ENCODE data around the gene OPCML. TPM values are rescaled to one million over a fixed set of nuclear protein-coding genes. Genes with fewer than 3 reads are reported as not detected.

The OPCML gene
- total RNA-seq, 1 donor: not detected

DNA sequence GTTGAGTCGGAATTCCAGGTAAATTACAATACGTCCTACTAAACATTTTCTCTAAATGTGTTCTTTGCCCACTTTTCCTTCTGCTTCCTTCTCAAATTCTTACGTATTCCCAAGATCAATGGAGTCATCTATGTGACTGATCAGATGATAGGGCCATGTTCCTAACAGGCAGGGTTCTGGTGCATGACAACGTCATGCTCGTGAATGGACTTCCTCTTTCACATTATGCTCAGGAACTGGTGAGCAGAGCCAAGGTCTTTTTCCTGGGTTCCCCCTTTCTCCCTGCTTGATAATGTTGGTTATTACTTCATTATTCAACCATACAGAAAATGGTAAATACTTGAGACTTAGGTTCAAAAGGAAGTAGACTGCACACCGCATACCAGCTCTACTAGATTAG lies 789.4 kb downstream of the OPCML start:
- no peak overlapping the region for H3K4me3 ChIP-seq (ENCODE audit: low read depth, low read length)
- no peak for DNase-seq (ENCODE audit: low read depth)
- TF ChIP-seq, protein P1, sequence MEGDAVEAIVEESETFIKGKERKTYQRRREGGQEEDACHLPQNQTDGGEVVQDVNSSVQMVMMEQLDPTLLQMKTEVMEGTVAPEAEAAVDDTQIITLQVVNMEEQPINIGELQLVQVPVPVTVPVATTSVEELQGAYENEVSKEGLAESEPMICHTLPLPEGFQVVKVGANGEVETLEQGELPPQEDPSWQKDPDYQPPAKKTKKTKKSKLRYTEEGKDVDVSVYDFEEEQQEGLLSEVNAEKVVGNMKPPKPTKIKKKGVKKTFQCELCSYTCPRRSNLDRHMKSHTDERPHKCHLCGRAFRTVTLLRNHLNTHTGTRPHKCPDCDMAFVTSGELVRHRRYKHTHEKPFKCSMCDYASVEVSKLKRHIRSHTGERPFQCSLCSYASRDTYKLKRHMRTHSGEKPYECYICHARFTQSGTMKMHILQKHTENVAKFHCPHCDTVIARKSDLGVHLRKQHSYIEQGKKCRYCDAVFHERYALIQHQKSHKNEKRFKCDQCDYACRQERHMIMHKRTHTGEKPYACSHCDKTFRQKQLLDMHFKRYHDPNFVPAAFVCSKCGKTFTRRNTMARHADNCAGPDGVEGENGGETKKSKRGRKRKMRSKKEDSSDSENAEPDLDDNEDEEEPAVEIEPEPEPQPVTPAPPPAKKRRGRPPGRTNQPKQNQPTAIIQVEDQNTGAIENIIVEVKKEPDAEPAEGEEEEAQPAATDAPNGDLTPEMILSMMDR (IDR thresholded peaks at IDR 0.05; ENCODE audit: insufficient read depth, low read depth, low read length): no peak

DNA sequence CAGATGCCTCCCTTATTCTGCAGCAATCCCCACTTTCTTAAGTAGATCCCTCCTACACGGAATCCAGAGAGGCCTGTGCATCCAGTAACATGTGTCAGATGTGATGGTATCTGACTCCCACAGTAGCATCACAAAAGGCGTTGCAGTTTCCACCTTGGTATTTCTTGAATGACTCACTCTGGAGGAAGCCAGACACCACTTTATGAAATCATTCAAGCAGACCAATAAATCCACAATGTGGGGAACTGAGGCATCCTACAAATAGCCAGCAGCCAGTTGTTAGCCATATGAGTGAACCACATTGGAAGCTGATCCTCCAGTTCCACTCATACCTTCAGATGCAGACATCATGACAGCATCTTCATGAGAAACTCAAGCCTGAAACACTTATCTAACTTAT lies 798.1 kb downstream of the OPCML start:
- no peak overlapping the region for H3K4me3 ChIP-seq (ENCODE audit: low read depth, low read length)
- no peak for DNase-seq (ENCODE audit: low read depth)
- TF ChIP-seq, protein P1 (IDR thresholded peaks at IDR 0.05; ENCODE audit: insufficient read depth, low read depth, low read length): no peak

DNA sequence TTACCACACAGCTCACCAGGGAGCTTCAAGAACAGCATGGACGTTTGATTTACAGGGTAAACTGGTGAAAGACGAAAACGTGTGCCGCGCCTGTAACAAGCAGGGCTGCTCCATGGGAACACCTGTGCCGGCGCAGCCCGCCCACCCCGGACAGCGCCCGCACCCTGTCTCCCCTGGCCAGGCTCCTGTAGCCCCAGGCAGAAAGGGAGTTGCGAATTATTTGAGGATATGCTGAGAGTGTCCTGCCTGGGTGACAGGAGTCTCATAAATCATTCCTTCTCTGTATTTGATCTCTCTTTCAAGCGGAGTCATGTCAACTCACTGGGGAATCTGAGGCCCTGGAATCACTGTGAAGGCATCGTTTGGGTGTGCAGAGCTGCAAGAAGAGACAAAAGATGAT lies 804.3 kb downstream of the OPCML start:
- H3K4me3 ChIP-seq (ENCODE audit: low read depth, low read length): no peak overlapping the region
- DNase-seq (ENCODE audit: low read depth): no peak
- TF ChIP-seq, protein P1 (IDR thresholded peaks at IDR 0.05; ENCODE audit: insufficient read depth, low read depth, low read length): no peak

DNA sequence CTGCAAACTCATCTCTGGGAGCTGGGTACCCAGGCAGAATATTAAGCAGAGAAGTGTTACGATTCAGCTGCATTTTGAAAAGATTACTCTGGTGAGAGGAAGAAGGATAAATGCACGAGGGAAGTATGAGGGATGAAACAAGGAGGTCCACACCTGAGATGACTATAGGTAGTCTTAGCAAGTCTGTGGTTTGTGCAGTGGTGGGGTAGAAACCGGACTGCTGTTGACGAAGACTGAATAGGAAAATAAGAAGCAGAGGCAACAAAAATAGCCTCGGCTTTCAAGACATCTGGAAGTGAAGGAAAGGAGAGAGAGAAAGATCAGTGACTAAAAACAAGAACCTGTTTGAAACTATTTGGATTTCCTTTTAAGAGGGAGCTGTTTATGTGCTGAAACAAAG lies 810.8 kb downstream of the OPCML start:
- TF ChIP-seq, protein P1 (IDR thresholded peaks at IDR 0.05; ENCODE audit: insufficient read depth, low read depth, low read length): no peak
- no peak for DNase-seq (ENCODE audit: low read depth)
- no peak overlapping the region for H3K4me3 ChIP-seq (ENCODE audit: low read depth, low read length)

DNA sequence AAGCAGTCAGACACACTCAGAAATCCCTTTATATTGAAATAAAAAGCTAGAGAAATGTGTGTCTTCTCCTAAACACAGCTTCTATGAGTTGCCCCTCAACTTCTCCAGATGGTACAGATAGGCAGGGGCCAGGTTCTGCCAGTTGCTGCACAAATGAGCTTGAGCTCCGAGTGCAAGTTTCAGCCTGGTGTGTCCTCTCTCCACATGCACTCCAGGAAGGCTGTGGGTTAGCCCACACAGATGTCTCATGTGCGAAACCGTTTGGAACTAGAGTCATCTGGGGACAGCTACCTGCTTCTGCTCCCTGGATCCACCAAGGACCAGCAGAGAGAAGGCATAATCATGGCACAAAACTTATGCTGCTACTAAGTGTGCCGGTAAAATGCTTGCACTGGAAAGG lies 812.6 kb downstream of the OPCML start:
- TF ChIP-seq, protein P1 (IDR thresholded peaks at IDR 0.05; ENCODE audit: insufficient read depth, low read depth, low read length): no peak
- DNase-seq (ENCODE audit: low read depth): no peak
- no peak overlapping the region for H3K4me3 ChIP-seq (ENCODE audit: low read depth, low read length)

DNA sequence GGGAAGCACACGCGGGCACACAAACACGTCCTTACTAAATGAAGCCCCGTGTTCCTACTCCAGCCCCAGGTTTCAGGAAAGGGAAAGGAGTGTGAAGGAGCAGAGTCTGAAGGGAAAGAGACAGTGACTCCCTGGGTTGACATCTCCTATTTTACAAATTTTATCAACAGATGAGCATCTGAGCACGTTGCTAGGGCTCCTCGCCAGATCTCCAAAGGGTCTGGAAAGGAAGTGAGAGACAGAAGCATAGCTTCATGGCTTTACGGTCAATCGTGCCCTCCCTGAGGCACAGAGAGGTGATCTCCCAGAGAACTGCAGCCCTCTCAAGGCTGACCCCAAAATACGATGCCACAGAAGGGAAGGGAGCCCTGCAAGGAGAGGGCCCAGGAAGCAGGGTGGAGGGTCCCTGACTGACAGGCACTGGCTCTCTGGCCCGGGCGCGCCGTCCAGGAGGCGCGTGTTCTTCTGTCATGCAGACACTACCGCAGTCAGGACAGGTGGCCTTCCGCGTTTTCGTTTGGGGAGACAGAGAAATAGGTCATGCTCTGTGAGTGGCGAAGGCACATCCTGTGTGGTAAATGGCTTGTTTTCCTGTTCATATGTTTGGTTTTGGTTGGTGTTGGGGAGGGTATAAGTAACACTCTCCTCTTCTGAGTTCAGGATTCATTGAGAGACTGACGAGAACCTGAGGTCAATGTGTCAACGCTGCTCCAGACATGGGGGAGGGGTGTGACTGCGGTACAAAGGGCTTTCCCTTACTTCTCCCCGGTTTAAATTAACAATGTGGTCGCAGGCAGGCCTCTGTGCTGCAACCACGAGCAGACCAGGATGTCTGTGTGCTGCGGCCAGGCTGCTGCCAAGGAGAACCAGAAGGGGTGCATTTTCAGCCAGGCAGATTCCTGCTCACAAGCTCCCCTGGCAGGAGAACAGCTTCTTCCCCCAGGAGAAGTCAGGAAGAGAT lies 813.3 kb downstream of the OPCML start:
- DNase-seq (ENCODE audit: low read depth): no peak
- no peak overlapping the region for H3K4me3 ChIP-seq (ENCODE audit: low read depth, low read length)
- TF ChIP-seq, protein P1 (IDR thresholded peaks at IDR 0.05; ENCODE audit: insufficient read depth, low read depth, low read length): no peak
